K562 (cell line): ENCODE measurements around the gene CACNA1S. TPM values are rescaled to one million over a fixed set of nuclear protein-coding genes. Genes with fewer than 3 reads are reported as not detected.

ENCODE experiments used
- ATAC-seq: fragments of 200-7000 bp; cut with Tn5 transposase; 3 replicates; pipeline ENCODE4 v1.9.1; 2020; ENCODE audit warnings: moderate library complexity
- BruUV-seq: library from RNA; stranded (reverse); fragments of 400-500 nt; replicated peaks from 2 replicates; lab custom pipeline; 2021; lab: Mats Ljungman, UMichigan
- CTCF ChIA-PET: fragments of 300-600 bp; formaldehyde crosslinking; extraction: SDS; loops from one replicate; lab custom pipeline; 2021; ENCODE audit warnings: low intra/inter-chr PET ratio; lab: Yijun Ruan, JAX
- POLR2A ChIA-PET: fragments of 300-600, 350-650 bp; sonication (Branson Sonifier 250); formaldehyde crosslinking; extraction: SDS; loops from one replicate; lab custom pipeline; 2021; ENCODE audit warnings: antibody characterized with exemption, inconsistent platforms; lab: Yijun Ruan, JAX
- DNase-seq, 4 experiments: peaks; one replicate each; pipeline versions ENCODE4 v3.0.0 to v3.0.0-alpha.2; 2011 to 2018; ENCODE audit warnings: low spot score in 3 of 4, mixed read lengths in 3 of 4; ENCODE audit errors: extremely low read depth in 1 of 4
- FAIRE-seq: peaks from 2 replicates; lab custom pipeline; 2011; peaks lifted over from hg19 to GRCh38; lab: Jason Lieb, UNC
- H2AFZ ChIP-seq: 2 replicates; pipeline ENCODE4 v1.6.0; 2011; ENCODE audit warnings: low read depth, low read length, control low read depth, inconsistent platforms
- H3K27ac ChIP-seq: fragments of 200-600 bp; 3 replicates; pipeline ENCODE4 v1.8.0; 2011; ENCODE audit warnings: low read depth, mild to moderate bottlenecking, control low read depth, inconsistent platforms, low read length, moderate library complexity, mixed read lengths; ENCODE audit errors: extremely low read depth
- H3K27me3 ChIP-seq, 2 experiments: fragments of 300-600 bp in 1 of 2; 2 replicates in 1 of 2; 3 replicates in 1 of 2; pipeline versions ENCODE4 v1.6.0 to v1.8.0; 2011; ENCODE audit warnings: inconsistent platforms in 2 of 2, low read length in 2 of 2, mild to moderate bottlenecking in 1 of 2, mixed read lengths in 1 of 2, moderate library complexity in 1 of 2; ENCODE audit not compliant: control insufficient read depth in 2 of 2, insufficient read depth in 2 of 2
- H3K36me3 ChIP-seq: fragments of 300-600 bp; 3 replicates; pipeline ENCODE4 v1.8.0; 2011; ENCODE audit warnings: mild to moderate bottlenecking, low read length, inconsistent platforms; ENCODE audit not compliant: control insufficient read depth, insufficient read depth
- H3K4me1 ChIP-seq, 2 experiments: fragments of 200-600 bp in 1 of 2; replicated peaks in 1 of 2; 2 replicates in 1 of 2; 3 replicates in 1 of 2; pipeline versions ENCODE4 v1.5.1 to v1.8.0; 2011; ENCODE audit warnings: inconsistent platforms in 2 of 2, low read length in 2 of 2, mild to moderate bottlenecking in 1 of 2, mixed read lengths in 1 of 2, moderate library complexity in 1 of 2; ENCODE audit not compliant: control insufficient read depth in 2 of 2, insufficient read depth in 2 of 2
- H3K4me2 ChIP-seq: 2 replicates; pipeline ENCODE4 v1.6.1; 2011; ENCODE audit warnings: low read length, control low read depth, inconsistent platforms, mixed read lengths; ENCODE audit not compliant: insufficient read depth
- H3K4me3 ChIP-seq: fragments of 200-600 bp; sonication (generic), shearing (Covaris generic); 2 replicates; pipeline ENCODE4 v1.5.1; 2016; ENCODE audit warnings: control low read depth, inconsistent platforms
- H3K79me2 ChIP-seq: fragments of 200-600 bp; 3 replicates; pipeline ENCODE4 v1.8.0; 2011; ENCODE audit warnings: low read length, inconsistent platforms; ENCODE audit not compliant: control insufficient read depth, insufficient read depth
- H3K9ac ChIP-seq, 2 experiments: 2 replicates each; pipeline versions ENCODE4 v1.6.0 to v1.6.1; 2011; ENCODE audit warnings: low read depth in 2 of 2, low read length in 2 of 2, control low read depth in 1 of 2, inconsistent platforms in 1 of 2, mild to moderate bottlenecking in 1 of 2, mixed read lengths in 1 of 2; ENCODE audit not compliant: insufficient read depth in 1 of 2
- H3K9me1 ChIP-seq: one replicate; pipeline ENCODE4 v1.6.0; 2011; ENCODE audit warnings: inconsistent platforms, mild to moderate bottlenecking, low read length, moderate library complexity; ENCODE audit not compliant: control insufficient read depth, insufficient read depth
- H3K9me3 ChIP-seq: replicated peaks from 2 replicates; pipeline ENCODE4 v1.5.1; 2011; ENCODE audit warnings: low read depth, low read length, inconsistent platforms; ENCODE audit not compliant: control insufficient read depth, insufficient read depth
- H4K20me1 ChIP-seq: replicated peaks from 2 replicates; pipeline ENCODE4 v1.6.1; 2011; ENCODE audit warnings: low read length, inconsistent platforms, mixed read lengths; ENCODE audit not compliant: control insufficient read depth, insufficient read depth
- PKNOX1 ChIP-seq: fragments of 450-650 bp; IDR thresholded peaks from 2 replicates; pipeline ENCODE4 v1.6.1; 2016
- WGBS: fragments of 100-300 bp; shearing (Covaris generic); methylation state at CpG from one replicate; pipeline ENCODE4 v1.1.6; 2016; ENCODE audit warnings: low coverage, mixed read lengths; ENCODE audit not compliant: insufficient coverage; ENCODE audit errors: missing lambda C conversion rate; 5-methylcytosine and 5-hydroxymethylcytosine counted together
- in situ Hi-C: fragments of 300-500 bp; cut with MboI; formaldehyde crosslinking; loops from 4 replicates; pipeline ENCODE4 v1.15.0; 2018; ENCODE audit warnings: inconsistent platforms, mixed read lengths
- intact Hi-C: fragments of 100-400 bp; cut with micrococcal nuclease; formaldehyde crosslinking; loops from 2 replicates; pipeline ENCODE4 v1.14.2; 2022
- polyA plus RNA-seq, 8 experiments: library from polyadenylated mRNA; depleted of rRNA in 4 of 8; stranded (reverse) in 5 of 8; unstranded in 3 of 8; fragments of >200 nt; fragmentation: Nextera tagmentation in 2 of 8; fragmentation: Illumina TruSeq in 1 of 8; extraction: Ambion mirVana in 2 of 8; extraction: Trizol in 1 of 8; gene quantifications; 2 replicates each; pipeline versions ENCODE4 v1.2.1 to v1.2.3, GENCODE V29; 2011 to 2014; ENCODE audit warnings: inconsistent platforms in 1 of 8, missing spikeins in 1 of 8
- total RNA-seq, 7 experiments: library from RNA; depleted of rRNA in 6 of 7; stranded (reverse); fragments of >200 nt in 6 of 7; fragmentation: Illumina TruSeq in 2 of 7; extraction: Trizol in 2 of 7; gene quantifications; 2 replicates each; pipeline versions ENCODE4 v1.2.1 to v1.2.3, GENCODE V29; 2011 to 2021; ENCODE audit warnings: low replicate concordance in 1 of 7
- TF ChIP-seq, protein P1 (sequence below): fragments of 450-650 bp; IDR thresholded peaks from 2 replicates; pipeline ENCODE4 v1.7.0; 2016; ENCODE audit warnings: borderline replicate concordance

CACNA1S gene
- total and polyA plus RNA-seq, 9 of the 15 experiments (the other 6 are each of a cell fraction or from before 2014, with no cell fraction given): not detected

GRCh38 chr1:201039418-201039817 is 72.8 kb downstream of the CACNA1S start:
- H3K4me2 ChIP-seq: no peak overlapping the region
- no peak overlapping the region for H2AFZ ChIP-seq
- peaks cover 9 to 21% of the 10 kb centered on the region in 2 experiments for H3K27me3 ChIP-seq
- 0% methylated on average over 2 of the region's 2 CpGs for WGBS
- TF ChIP-seq, protein P1, sequence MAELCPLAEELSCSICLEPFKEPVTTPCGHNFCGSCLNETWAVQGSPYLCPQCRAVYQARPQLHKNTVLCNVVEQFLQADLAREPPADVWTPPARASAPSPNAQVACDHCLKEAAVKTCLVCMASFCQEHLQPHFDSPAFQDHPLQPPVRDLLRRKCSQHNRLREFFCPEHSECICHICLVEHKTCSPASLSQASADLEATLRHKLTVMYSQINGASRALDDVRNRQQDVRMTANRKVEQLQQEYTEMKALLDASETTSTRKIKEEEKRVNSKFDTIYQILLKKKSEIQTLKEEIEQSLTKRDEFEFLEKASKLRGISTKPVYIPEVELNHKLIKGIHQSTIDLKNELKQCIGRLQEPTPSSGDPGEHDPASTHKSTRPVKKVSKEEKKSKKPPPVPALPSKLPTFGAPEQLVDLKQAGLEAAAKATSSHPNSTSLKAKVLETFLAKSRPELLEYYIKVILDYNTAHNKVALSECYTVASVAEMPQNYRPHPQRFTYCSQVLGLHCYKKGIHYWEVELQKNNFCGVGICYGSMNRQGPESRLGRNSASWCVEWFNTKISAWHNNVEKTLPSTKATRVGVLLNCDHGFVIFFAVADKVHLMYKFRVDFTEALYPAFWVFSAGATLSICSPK: no peak
- peak; percentile 43 for TF ChIP-seq PKNOX1
- H3K4me3 ChIP-seq: no peak overlapping the region
- no TSS peak for BruUV-seq
- in situ Hi-C loops (no loop called here), intact Hi-C loops (no loop called here)
- FAIRE-seq (peak; percentile 15), DNase-seq (peak in 1 of 4 experiments; percentile 45), ATAC-seq (peak; percentile 63)
- POLR2A ChIA-PET: interaction anchor here (0.6 to 2.2 kb wide), 2 partner anchors 11 to 67 kb away, joined by 3 to 9 read pairs; no protein-coding TSS in a partner anchor
- H3K4me1 ChIP-seq: 0 out of 5 replicates have a peak, but pooled peaks cover 0 to 2% of the 10 kb centered on the region in 2 experiments
- H3K9me1 ChIP-seq: no peaks in the 10 kb centered on the region
- no peaks in the 10 kb centered on the region for H3K79me2 ChIP-seq
- H3K36me3 ChIP-seq: no peaks in the 10 kb centered on the region
- H3K27ac ChIP-seq: no peak overlapping the region
- peak overlapping the region in 1 of 2 experiments; percentile 17; a peak in 1 of 4 replicates for H3K9ac ChIP-seq
- no peaks in the 10 kb centered on the region for H3K9me3 ChIP-seq
- CTCF ChIA-PET: interaction anchor here (0.6 kb wide), 1 partner anchor 68 kb away, joined by 3 read pairs; no protein-coding TSS in a partner anchor
- 0 out of 2 replicates have a peak, but pooled peaks cover 3% of the 10 kb centered on the region for H4K20me1 ChIP-seq
